ENCODE measurements around the gene CIRBP. TPM values are rescaled to one million over a fixed set of nuclear protein-coding genes. Genes with fewer than 3 reads are reported as not detected.
"Not testable (repeated sequence)": the region's sequence is repeated elsewhere in the genome, so short reads cannot be mapped to it uniquely, and the experiment has no call there.

The CIRBP gene
- total and polyA plus RNA-seq, 3 donors from 2014 or later: 483 to 661 (median 621) TPM

DNA sequence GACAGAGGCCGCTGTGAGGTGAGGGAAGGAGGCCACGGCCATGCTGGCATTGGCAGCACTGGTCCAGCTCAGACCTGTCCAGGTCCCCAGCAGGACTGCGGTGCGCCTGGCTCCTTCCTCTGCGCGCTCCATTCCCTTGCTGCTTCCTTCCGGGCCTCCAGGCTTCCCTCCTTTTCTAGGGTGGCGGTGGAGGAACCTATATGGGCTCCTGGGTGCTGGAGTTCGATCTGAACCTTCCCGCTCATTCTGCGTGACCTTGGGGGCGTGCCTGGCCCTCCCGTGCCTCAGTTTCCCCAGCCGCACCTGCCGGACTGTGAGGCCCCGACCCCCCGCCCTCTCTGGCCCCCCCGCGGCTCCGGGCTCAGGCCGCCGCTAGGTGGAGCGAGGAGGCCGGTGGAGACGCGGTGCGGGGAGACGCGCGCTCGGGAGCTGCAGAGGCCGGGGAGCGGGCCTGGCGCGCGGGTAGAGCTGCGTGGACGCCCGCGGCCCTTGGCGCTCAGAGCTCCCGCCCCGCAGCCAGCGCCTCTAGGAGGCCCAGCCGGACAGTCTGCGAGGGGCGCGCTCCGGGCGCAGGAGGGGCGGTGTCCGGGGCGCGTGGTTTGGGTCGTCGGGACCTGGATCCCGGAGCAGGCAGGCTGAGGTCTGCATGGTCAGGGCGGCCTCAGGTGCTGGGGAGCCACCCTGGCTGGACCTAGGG lies 46.5 kb downstream of the CIRBP start:
- 14 to 36% methylated on average over 11 to 36 of the region's 58 CpGs for WGBS, 2 donors
- no peaks in the 10 kb centered on the region for H3K36me3 ChIP-seq (ENCODE audit: low read depth, missing control alignments)
- intact Hi-C loops (cut with DNase I; ENCODE audit: low total_unique reads): no loop called here
- H3K27ac ChIP-seq: no peak overlapping the region
- peak overlapping the region in 1 of 2 donors; percentile 31 for H3K4me3 ChIP-seq
- no peaks in the 10 kb centered on the region for H3K27me3 ChIP-seq
- H3K9me3 ChIP-seq: no peaks in the 10 kb centered on the region
- DNase-seq: peak; percentile 67
- TF ChIP-seq POLR2A (IDR thresholded peaks at IDR 0.05) (no peak), CTCF (IDR thresholded peaks at IDR 0.05) (peak; percentile 38 to 67 (median 55))
- no peaks in the 10 kb centered on the region for H3K4me1 ChIP-seq

GRCh38 chr19:1316466-1316865 lies 47.3 kb downstream of the CIRBP start:
- 67 to 84% methylated on average over 8 to 13 of the region's 13 CpGs for WGBS, 2 donors
- H3K36me3 ChIP-seq (ENCODE audit: low read depth, missing control alignments): no peaks in the 10 kb centered on the region
- DNase-seq: no peak
- no peaks in the 10 kb centered on the region for H3K9me3 ChIP-seq
- H3K27me3 ChIP-seq: no peaks in the 10 kb centered on the region
- no peak overlapping the region for H3K27ac ChIP-seq
- no peaks in the 10 kb centered on the region for H3K4me1 ChIP-seq
- intact Hi-C loops (cut with DNase I; ENCODE audit: low total_unique reads): no loop called here
- TF ChIP-seq CTCF (IDR thresholded peaks at IDR 0.05) (no peak), POLR2A (IDR thresholded peaks at IDR 0.05) (no peak)
- H3K4me3 ChIP-seq: no peak overlapping the region

DNA sequence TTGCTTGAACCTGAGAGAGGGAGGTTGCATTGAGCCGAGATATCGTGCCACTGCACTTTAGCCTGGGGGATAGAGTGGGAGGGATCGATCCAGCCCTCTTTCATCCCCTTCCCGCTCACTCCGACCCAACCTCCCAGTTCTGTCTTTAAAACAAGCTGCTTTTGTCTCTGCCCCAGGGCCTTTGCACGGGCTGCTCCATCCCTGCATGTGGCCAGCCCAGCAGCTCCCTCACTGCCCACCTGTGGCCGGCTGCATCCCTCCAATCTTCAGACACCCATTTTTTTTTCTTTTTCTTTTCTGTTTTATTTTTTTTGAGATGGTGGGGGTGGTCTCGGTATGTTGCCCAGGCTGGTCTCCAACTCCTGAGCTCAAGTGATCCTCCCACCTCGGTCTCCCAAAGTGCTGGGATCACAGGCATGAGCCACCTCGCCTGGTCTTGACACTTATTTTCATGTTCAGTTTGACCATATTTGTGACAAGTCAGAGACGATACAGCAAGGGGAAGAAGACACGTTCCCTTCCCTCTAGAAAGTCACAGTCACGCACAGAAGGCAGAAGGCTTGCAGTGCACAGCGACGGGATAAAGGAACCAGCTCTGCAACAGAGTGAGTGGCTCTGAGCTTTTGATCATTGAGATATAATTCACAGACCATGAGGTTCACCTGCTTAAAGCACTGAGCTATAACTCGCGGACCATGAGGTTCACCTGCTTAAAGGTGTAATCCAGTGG lies 48.3 kb downstream of the CIRBP start:
- TF ChIP-seq POLR2A (IDR thresholded peaks at IDR 0.05) (no peak), CTCF (IDR thresholded peaks at IDR 0.05) (no peak)
- Histone ChIP-seq H3K36me3 (ENCODE audit: low read depth, missing control alignments) (no peaks in the 10 kb centered on the region), H3K27me3 (no peaks in the 10 kb centered on the region), H3K27ac (no peak overlapping the region), H3K4me3 (no peak overlapping the region), H3K4me1 (no peaks in the 10 kb centered on the region), H3K9me3 (no peaks in the 10 kb centered on the region)
- 77 to 79% methylated on average over 17 of the region's 17 CpGs for WGBS, 2 donors
- intact Hi-C loops (cut with DNase I; ENCODE audit: low total_unique reads): no loop called here
- DNase-seq: no peak

GRCh38 chr19:1318678-1319471 lies 49.7 kb downstream of the CIRBP start:
- H3K27me3 ChIP-seq: no peaks in the 10 kb centered on the region
- WGBS, 2 donors: 19 to 36% methylated on average over 24 to 43 of the region's 46 CpGs
- DNase-seq: no peak
- H3K4me3 ChIP-seq: no peak overlapping the region
- H3K9me3 ChIP-seq: no peaks in the 10 kb centered on the region
- H3K36me3 ChIP-seq (ENCODE audit: low read depth, missing control alignments): no peaks in the 10 kb centered on the region
- TF ChIP-seq CTCF (IDR thresholded peaks at IDR 0.05) (no peak), POLR2A (IDR thresholded peaks at IDR 0.05) (no peak)
- intact Hi-C loops (cut with DNase I; ENCODE audit: low total_unique reads): no loop called here
- H3K27ac ChIP-seq: no peak overlapping the region
- H3K4me1 ChIP-seq: no peaks in the 10 kb centered on the region

- H3K27me3 ChIP-seq; H3K27ac ChIP-seq; H3K9me3 ChIP-seq; H3K4me3 ChIP-seq; H3K36me3 ChIP-seq (ENCODE audit: low read depth, missing control alignments); DNase-seq; intact Hi-C loops (cut with DNase I; ENCODE audit: low total_unique reads); H3K4me1 ChIP-seq: not testable (repeated sequence)
- 90 to 94% methylated on average over 3 of the region's 3 CpGs for WGBS, 2 donors
Measured at GRCh38 chr19:1320282-1320650, 51.1 kb downstream of the CIRBP start.
